Colonic mucosa (tissue), 4 donors: ENCODE data around the gene CLN3. TPM values are rescaled to one million over a fixed set of nuclear protein-coding genes. Genes with fewer than 3 reads are reported as not detected.
A peak's percentile ranks its signal among the peaks of the same experiment; 100 is the strongest.

ENCODE experiments used
- DNase-seq: peaks from one replicate; pipeline ENCODE4 v3.0.0-alpha.2; 2020
- H3K27ac ChIP-seq: fragments of 200-600 bp; one replicate; pipeline ENCODE4 v1.8.0; 2021
- H3K27me3 ChIP-seq: fragments of 200-600 bp; one replicate; pipeline ENCODE4 v1.8.0; 2021
- H3K36me3 ChIP-seq: fragments of 200-600 bp; one replicate; pipeline ENCODE4 v1.8.0; 2021
- H3K4me1 ChIP-seq: fragments of 200-600 bp; one replicate; pipeline ENCODE4 v1.8.0; 2021; ENCODE audit warnings: mild to moderate bottlenecking
- H3K4me3 ChIP-seq: fragments of 200-600 bp; one replicate; pipeline ENCODE4 v1.8.0; 2021
- H3K9ac ChIP-seq, 2 donors: one replicate each; pipeline ENCODE4 v1.7.0; 2013; ENCODE audit warnings: control low read depth in 2 of 2, low read depth in 2 of 2, low read length in 2 of 2
- H3K9me3 ChIP-seq: fragments of 200-600 bp; one replicate; pipeline ENCODE4 v1.8.0; 2021
- CTCF ChIP-seq: fragments of 200-600 bp; IDR thresholded peaks from one replicate; pipeline ENCODE4 v1.8.0; 2022; ENCODE audit warnings: antibody characterized with exemption, mild to moderate bottlenecking
- intact Hi-C: fragments of 100-400 bp; cut with DNase I; formaldehyde crosslinking; loops from one replicate; pipeline ENCODE4 v1.14.1; 2022
- total RNA-seq, 2 donors: library from RNA; stranded (reverse); fragmentation: NEBNext Ultra II Directional in 1 of 2; extraction: Animal tissue kit (Norgen Biotek cat#: 25700) in 1 of 2; gene quantifications; one replicate each; pipeline ENCODE4 v1.2.1, GENCODE V29; 2021
- donor health status: healthy.
- donor health status: DM: no; HTN: no; CAD: no.
- donor health status: DM: no; HTN: no; CAD: no.

The CLN3 gene
- total RNA-seq, result 100 to 1,000 TPM; 101 to 123 TPM

GRCh38 chr16:28491970-28492474 is at the start of gene CLN3:
Gene CLN3, minus strand, starts transcription at chr16:28492074. Its CDS starts 315 bp downstream, at chr16:28491759.
- H3K9ac ChIP-seq, result peak within 1 kb of the TSS; percentile 92 to 99
- H3K27me3 ChIP-seq, result no peaks in the 10 kb centered on the region
- peak; percentile 96 for DNase-seq
- peak within 1 kb of the TSS; percentile 93 for H3K4me3 ChIP-seq
- intact Hi-C loops, result no loop called here
- no peaks in the 10 kb centered on the region for H3K9me3 ChIP-seq
- no peaks in the 10 kb centered on the region for H3K4me1 ChIP-seq
- H3K27ac ChIP-seq, result peak within 1 kb of the TSS; percentile 86
- no peak for TF ChIP-seq CTCF
- no peaks in the 10 kb centered on the region for H3K36me3 ChIP-seq

DNA sequence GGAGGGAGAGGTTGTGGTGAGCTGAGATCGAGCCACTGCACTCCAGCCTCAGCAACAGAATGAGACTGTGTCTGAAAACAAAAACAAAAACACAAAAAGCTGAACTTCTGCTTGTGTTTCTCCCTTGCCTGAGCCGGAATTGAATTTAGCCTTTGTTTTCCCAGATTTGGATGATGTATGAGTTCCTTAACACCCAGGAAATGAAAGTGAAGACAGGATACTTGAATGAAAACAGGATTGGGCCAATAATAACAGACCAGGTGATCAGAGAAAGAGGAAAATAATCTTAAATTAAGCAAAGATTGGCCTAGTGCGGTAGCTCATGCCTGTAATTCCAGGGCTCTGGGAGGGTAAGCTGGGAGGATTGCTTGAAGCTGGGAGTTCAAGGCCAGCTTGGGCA is 48.5 kb upstream of the CLN3 start:
- Histone ChIP-seq H3K36me3 (no peaks in the 10 kb centered on the region), H3K4me3 (no peak overlapping the region), H3K9me3 (no peaks in the 10 kb centered on the region), H3K4me1 (peaks cover 4% of the 10 kb centered on the region), H3K27me3 (no peaks in the 10 kb centered on the region), H3K27ac (peak overlapping the region; percentile 90), H3K9ac (no peak overlapping the region)
- intact Hi-C loops, result loop anchor here (10.0 kb wide), 1 partner anchor 56 kb away; no protein-coding TSS in a partner anchor
- TF ChIP-seq CTCF, result no peak
- DNase-seq, result no peak

DNA sequence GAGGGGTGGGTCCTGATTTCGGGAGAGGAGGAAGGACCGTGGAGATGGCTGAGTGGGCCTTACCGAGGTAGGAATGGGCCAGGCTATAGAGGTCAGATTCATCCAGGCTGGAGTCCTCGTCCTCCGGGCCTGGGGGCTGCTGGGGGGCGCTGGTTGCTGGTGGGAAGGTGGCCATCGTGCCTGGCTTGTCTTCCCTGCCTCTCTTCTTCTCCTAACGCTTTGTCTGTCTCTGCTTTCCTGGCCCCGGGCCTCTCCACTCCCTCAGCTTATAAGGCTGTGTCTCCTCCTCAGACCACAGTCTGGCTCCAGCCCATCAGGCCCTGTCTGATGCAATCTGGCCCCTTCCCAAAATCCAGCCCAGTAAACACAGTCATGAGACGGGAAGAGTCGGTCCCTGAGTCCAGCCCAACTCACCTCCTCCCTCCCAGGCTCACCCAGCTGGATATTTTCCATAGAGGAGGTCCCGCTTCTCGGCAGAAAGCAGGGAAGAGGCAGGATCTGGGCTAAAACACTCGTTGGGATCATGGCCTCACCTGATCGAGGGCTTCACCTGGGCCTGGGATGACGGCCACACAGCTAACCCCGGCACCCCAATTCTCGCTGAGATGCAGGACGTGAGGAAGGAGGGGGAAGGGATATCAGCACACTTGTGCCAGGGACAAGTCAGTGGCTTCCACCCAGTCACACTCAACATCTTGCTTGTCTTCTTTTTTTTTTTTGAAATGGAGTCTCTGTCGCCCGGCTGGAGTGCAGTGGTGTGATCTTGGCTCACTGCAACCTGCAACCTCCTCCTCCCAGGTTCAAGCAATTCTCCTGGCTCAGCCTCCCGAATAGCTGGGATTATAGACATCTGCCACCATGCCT is 47.1 kb upstream of the CLN3 start, which contains the start of gene NUPR1:
TSS of gene NUPR1 (minus strand) at position 242 of the 864 bp plus-strand sequence. CDS start at position 175, 67 bp downstream.
- peak; percentile 97 for DNase-seq
- Histone ChIP-seq H3K27ac (peak within 1 kb of the TSS; percentile 90), H3K9ac (peak within 1 kb of the TSS; percentile 69 to 87), H3K36me3 (no peaks in the 10 kb centered on the region), H3K9me3 (no peaks in the 10 kb centered on the region), H3K4me3 (peak within 1 kb of the TSS; percentile 45), H3K4me1 (peaks cover 4% of the 10 kb centered on the region), H3K27me3 (no peaks in the 10 kb centered on the region)
- intact Hi-C loops, result no loop called here
- no peak for TF ChIP-seq CTCF

- Histone ChIP-seq H3K9ac (peak overlapping the region; percentile 69 to 87), H3K4me1 (peaks cover 4% of the 10 kb centered on the region), H3K36me3 (no peaks in the 10 kb centered on the region), H3K27ac (peak overlapping the region; percentile 90), H3K9me3 (no peaks in the 10 kb centered on the region), H3K4me3 (peak overlapping the region; percentile 45), H3K27me3 (no peaks in the 10 kb centered on the region)
- peak; percentile 41 for DNase-seq
- intact Hi-C loops, result no loop called here
- no peak for TF ChIP-seq CTCF
These were observed 46.3 kb upstream of the CLN3 start for GRCh38 chr16:28537964-28538732.

GRCh38 chr16:28537076-28537475 is 45.2 kb upstream of the CLN3 start:
- Histone ChIP-seq H3K4me1 (peaks cover 11% of the 10 kb centered on the region), H3K36me3 (no peaks in the 10 kb centered on the region), H3K27ac (peak overlapping the region; percentile 90), H3K9ac (peak overlapping the region in 1 of 2 donors; percentile 69), H3K9me3 (no peaks in the 10 kb centered on the region), H3K27me3 (no peaks in the 10 kb centered on the region), H3K4me3 (peak overlapping the region; percentile 45)
- no peak for TF ChIP-seq CTCF
- DNase-seq, result no peak
- intact Hi-C loops, result no loop called here
